CD4-positive, alpha-beta T cell (primary cell): Measurements from ENCODE around the gene HERC3. TPM values are rescaled to one million over a fixed set of nuclear protein-coding genes. Genes with fewer than 3 reads are reported as not detected.

ENCODE experiments used
- ATAC-seq: fragments of 200-7000 bp; cut with Tn5 transposase; one replicate; pipeline ENCODE4 v1.10.0; 2022; ENCODE audit warnings: mild to moderate bottlenecking; ENCODE audit not compliant: poor library complexity
- CTCF ChIA-PET: fragments of 350-600 bp; sonication (Branson Sonifier 250); formaldehyde crosslinking; loops from one replicate; lab custom pipeline; 2021; ENCODE audit warnings: antibody characterized with exemption, inconsistent platforms; lab: Charles Lee
- POLR2A ChIA-PET: fragments of 350-600 bp; sonication (Branson Sonifier 250); formaldehyde crosslinking; loops from one replicate; lab custom pipeline; 2021; ENCODE audit warnings: antibody characterized with exemption, inconsistent platforms; lab: Charles Lee
- DNase-seq, 14 experiments: peaks; one replicate each; pipeline ENCODE4 v3.0.0-alpha.2; 2013 to 2020; ENCODE audit warnings: mixed read lengths in 2 of 14
- H3K27ac ChIP-seq, 2 donors: one replicate each; pipeline versions ENCODE4 v1.5.1 to v1.7.0; 2013; ENCODE audit warnings: low read length in 2 of 2, low read depth in 1 of 2, mild to moderate bottlenecking in 1 of 2
- H3K27me3 ChIP-seq, 2 experiments: 1 replicate in 1 of 2; 2 replicates in 1 of 2; pipeline versions ENCODE4 v1.6.1 to v1.7.0; 2013; ENCODE audit warnings: low read length in 2 of 2, control low read depth in 1 of 2, mild to moderate bottlenecking in 1 of 2, moderate library complexity in 1 of 2; ENCODE audit not compliant: insufficient read depth in 2 of 2, control insufficient read depth in 1 of 2
- H3K36me3 ChIP-seq: one replicate; pipeline ENCODE4 v1.6.1; 2013; ENCODE audit warnings: low read length, control low read depth; ENCODE audit not compliant: insufficient read depth
- H3K4me1 ChIP-seq: one replicate; pipeline ENCODE4 v1.6.1; 2013; ENCODE audit warnings: low read length, control low read depth; ENCODE audit not compliant: insufficient read depth
- H3K4me3 ChIP-seq: one replicate; pipeline ENCODE4 v1.5.1; 2013; ENCODE audit warnings: mild to moderate bottlenecking, low read length, moderate library complexity
- H3K9me3 ChIP-seq, 2 experiments: 1 replicate in 1 of 2; 2 replicates in 1 of 2; pipeline versions ENCODE4 v1.6.1 to v1.7.0; 2013; ENCODE audit warnings: low read length in 2 of 2, mild to moderate bottlenecking in 2 of 2, control low read depth in 1 of 2, moderate library complexity in 1 of 2; ENCODE audit not compliant: control insufficient read depth in 1 of 2, insufficient read depth in 1 of 2
- H3K27ac Mint-ChIP-seq: one replicate; pipeline ENCODE4 v1.8.0; 2020; ENCODE audit warnings: mixed read lengths
- H3K27me3 Mint-ChIP-seq: one replicate; pipeline ENCODE4 v1.8.0; 2021; ENCODE audit warnings: mixed read lengths
- H3K36me3 Mint-ChIP-seq: one replicate; pipeline ENCODE4 v1.8.0; 2021; ENCODE audit warnings: low read depth, mixed read lengths
- H3K4me1 Mint-ChIP-seq: one replicate; pipeline ENCODE4 v1.8.0; 2021; ENCODE audit warnings: low read depth, mixed read lengths
- H3K4me3 Mint-ChIP-seq: one replicate; pipeline ENCODE4 v1.8.0; 2020; ENCODE audit warnings: mild to moderate bottlenecking, mixed read lengths
- H3K9me3 Mint-ChIP-seq: one replicate; pipeline ENCODE4 v1.8.0; 2020; ENCODE audit warnings: mixed read lengths
- intact Hi-C, 2 experiments: fragments of 100-400 bp; cut with DNase I in 1 of 2; cut with micrococcal nuclease in 1 of 2; formaldehyde crosslinking; loops; one replicate each; pipeline versions ENCODE4 v1.15.1 to v1.9.0; 2023 to 2025; cut with DNase I, micrococcal nuclease
- total RNA-seq, 174 experiments: library from RNA in 2 of 174; stranded (reverse) in 2 of 174; gene quantifications; one replicate each; pipeline ENCODE4 v1.2.3 and lab custom pipeline; 2021 to 2026
- TF ChIP-seq, protein P1 (sequence below): fragments of 200-600 bp; IDR thresholded peaks from one replicate; pipeline ENCODE4 v1.8.0; 2022; ENCODE audit warnings: antibody characterized with exemption, mild to moderate bottlenecking

Gene HERC3
- total RNA-seq, 2 experiments from 2014 or later, result 63.1 to 66.4 TPM

DNA sequence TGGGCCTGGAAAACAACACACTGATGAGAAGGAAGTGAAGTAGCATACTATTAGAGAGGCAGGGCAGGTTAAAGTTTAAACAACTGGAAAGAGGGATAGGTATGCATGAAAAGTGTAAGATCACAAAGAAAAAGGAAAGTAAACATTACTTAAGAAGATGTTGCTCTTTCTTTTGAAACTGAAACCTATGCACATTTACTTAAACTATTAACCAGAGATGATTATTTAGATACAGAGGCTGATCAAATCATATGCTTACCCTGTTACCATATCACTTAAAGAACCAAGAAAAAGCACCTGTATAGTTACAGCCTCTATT lies 67.6 kb downstream of the HERC3 start:
- intact Hi-C loops, result loop anchor here (1.0 to 10.0 kb wide), 5 partner anchors 43 to 445 kb away; partner anchors contain the start of gene HERC3 (in 2 of the 2)
- H3K27me3 ChIP-seq, result no peaks in the 10 kb centered on the region
- H3K4me1 ChIP-seq, result no peaks in the 10 kb centered on the region
- POLR2A ChIA-PET, result interaction anchor here (1.1 kb wide), 1 partner anchor 9 kb away, joined by 4 read pairs; no protein-coding TSS in a partner anchor
- no peak overlapping the region for H3K4me3 Mint-ChIP-seq
- H3K4me3 ChIP-seq, result no peak overlapping the region
- H3K9me3 Mint-ChIP-seq, result no peaks in the 10 kb centered on the region
- H3K27me3 Mint-ChIP-seq, result no peaks in the 10 kb centered on the region
- CTCF ChIA-PET, result interaction anchor here (1.1 to 1.6 kb wide), 6 partner anchors 31 to 364 kb away, joined by 3 to 48 read pairs (median 4); no protein-coding TSS in a partner anchor
- no peak overlapping the region for H3K27ac Mint-ChIP-seq
- DNase-seq, result no peak
- H3K4me1 Mint-ChIP-seq, result peaks cover 33% of the 10 kb centered on the region
- TF ChIP-seq, protein P1, sequence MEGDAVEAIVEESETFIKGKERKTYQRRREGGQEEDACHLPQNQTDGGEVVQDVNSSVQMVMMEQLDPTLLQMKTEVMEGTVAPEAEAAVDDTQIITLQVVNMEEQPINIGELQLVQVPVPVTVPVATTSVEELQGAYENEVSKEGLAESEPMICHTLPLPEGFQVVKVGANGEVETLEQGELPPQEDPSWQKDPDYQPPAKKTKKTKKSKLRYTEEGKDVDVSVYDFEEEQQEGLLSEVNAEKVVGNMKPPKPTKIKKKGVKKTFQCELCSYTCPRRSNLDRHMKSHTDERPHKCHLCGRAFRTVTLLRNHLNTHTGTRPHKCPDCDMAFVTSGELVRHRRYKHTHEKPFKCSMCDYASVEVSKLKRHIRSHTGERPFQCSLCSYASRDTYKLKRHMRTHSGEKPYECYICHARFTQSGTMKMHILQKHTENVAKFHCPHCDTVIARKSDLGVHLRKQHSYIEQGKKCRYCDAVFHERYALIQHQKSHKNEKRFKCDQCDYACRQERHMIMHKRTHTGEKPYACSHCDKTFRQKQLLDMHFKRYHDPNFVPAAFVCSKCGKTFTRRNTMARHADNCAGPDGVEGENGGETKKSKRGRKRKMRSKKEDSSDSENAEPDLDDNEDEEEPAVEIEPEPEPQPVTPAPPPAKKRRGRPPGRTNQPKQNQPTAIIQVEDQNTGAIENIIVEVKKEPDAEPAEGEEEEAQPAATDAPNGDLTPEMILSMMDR, result no peak
- peaks cover 52% of the 10 kb centered on the region for H3K36me3 ChIP-seq
- H3K27ac ChIP-seq, result no peak overlapping the region
- ATAC-seq, result no peak
- H3K9me3 ChIP-seq, result no peaks in the 10 kb centered on the region
- H3K36me3 Mint-ChIP-seq, result peaks cover 93% of the 10 kb centered on the region

DNA sequence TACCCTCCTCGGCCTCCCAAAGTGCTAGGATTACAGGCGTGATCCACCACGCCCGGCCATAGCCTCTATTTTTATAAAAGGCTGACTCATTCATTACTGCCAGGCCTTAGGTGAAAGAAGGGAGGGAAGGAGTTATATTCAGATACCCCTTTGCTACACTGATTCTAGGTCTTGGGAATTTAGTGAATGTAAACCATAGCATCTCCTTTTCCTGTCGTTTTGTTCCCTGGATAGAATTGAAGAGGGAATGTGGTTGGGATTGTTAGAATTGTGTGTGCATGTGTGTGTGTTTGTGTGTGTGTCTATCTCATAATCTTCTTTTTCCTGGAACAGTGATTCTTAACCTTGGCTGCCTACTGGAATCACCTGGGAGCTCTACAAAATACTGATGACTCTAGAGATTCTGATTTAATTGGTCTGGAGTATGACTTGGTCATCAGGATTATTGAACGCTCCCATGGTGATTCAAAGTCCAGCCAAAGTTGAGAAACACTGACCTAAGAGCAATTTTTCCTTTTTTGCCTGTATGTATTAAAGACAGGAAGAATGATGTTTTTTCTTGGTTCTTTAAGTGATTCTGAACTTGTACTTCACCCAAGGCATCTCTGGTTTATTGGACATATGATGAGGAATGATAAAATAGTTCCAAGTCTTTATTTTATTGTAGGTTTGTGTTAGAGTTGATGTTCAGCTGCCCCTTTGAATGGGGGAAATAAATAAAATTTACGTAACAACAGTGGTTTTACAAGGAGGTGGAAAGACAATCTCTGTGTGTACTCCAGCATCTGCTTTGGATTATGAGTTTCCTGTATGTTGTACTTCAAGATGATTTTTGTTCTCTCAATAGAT lies 68.4 kb downstream of the HERC3 start:
- peaks cover 47% of the 10 kb centered on the region for H3K36me3 ChIP-seq
- CTCF ChIA-PET, result interaction anchor here (1.1 to 2.1 kb wide), 2 partner anchors 9 to 121 kb away, joined by 5 read pairs; no protein-coding TSS in a partner anchor
- H3K27me3 Mint-ChIP-seq, result no peaks in the 10 kb centered on the region
- DNase-seq, result no peak
- no peaks in the 10 kb centered on the region for H3K9me3 ChIP-seq
- TF ChIP-seq, protein P1, result no peak
- no peak overlapping the region for H3K27ac Mint-ChIP-seq
- no peak overlapping the region for H3K4me3 Mint-ChIP-seq
- intact Hi-C loops, result loop anchor here in 1 of 2 experiments (10.0 kb wide), 1 partner anchor 446 kb away; no protein-coding TSS in a partner anchor
- H3K4me1 ChIP-seq, result no peaks in the 10 kb centered on the region
- no peak overlapping the region for H3K4me3 ChIP-seq
- peaks cover 26% of the 10 kb centered on the region for H3K4me1 Mint-ChIP-seq
- peaks cover 93% of the 10 kb centered on the region for H3K36me3 Mint-ChIP-seq
- POLR2A ChIA-PET, result no interaction called here
- no peaks in the 10 kb centered on the region for H3K9me3 Mint-ChIP-seq
- no peak for ATAC-seq
- H3K27ac ChIP-seq, result no peak overlapping the region
- H3K27me3 ChIP-seq, result no peaks in the 10 kb centered on the region

DNA sequence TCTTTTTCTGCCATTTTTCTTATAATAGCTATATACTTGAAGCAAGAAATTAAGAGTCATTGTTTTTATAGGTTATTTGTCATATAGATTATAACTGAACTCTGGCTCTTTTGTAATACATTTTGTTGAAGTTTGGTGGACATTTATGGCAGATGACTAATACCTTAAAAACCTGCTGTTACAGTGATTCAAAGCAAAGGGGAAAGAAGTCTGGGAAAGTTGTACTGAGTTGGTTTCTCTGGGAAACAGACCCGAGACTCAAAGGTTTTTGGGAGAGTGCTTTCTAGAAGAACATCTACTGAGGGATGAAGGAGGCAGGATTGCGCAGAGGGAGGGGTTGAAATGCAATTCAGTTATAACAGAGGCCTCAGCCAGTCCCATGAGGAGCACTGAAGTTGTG lies 69.5 kb downstream of the HERC3 start:
- Mint-ChIP-seq H3K27ac (no peak overlapping the region), H3K27me3 (no peaks in the 10 kb centered on the region), H3K9me3 (no peaks in the 10 kb centered on the region), H3K4me3 (no peak overlapping the region), H3K36me3 (peaks cover 91% of the 10 kb centered on the region), H3K4me1 (peaks cover 16% of the 10 kb centered on the region)
- ChIA-PET CTCF (interaction anchor here (1.1 to 2.1 kb wide), 2 partner anchors 10 to 122 kb away, joined by 5 read pairs; no protein-coding TSS in a partner anchor), POLR2A (no interaction called here)
- intact Hi-C loops, result loop anchor here in 1 of 2 experiments (10.0 kb wide), 1 partner anchor 447 kb away; no protein-coding TSS in a partner anchor
- DNase-seq (no peak), ATAC-seq (no peak)
- no peaks in the 10 kb centered on the region for H3K27me3 ChIP-seq
- TF ChIP-seq, protein P1, result no peak
- H3K27ac ChIP-seq, result no peak overlapping the region
- no peaks in the 10 kb centered on the region for H3K9me3 ChIP-seq
- H3K36me3 ChIP-seq, result peaks cover 45% of the 10 kb centered on the region
- no peak overlapping the region for H3K4me3 ChIP-seq
- no peaks in the 10 kb centered on the region for H3K4me1 ChIP-seq
